ENCODE results near the gene MYH9. TPM values are rescaled to one million over a fixed set of nuclear protein-coding genes. Genes with fewer than 3 reads are reported as not detected.
"Not testable (repeated sequence)": the region's sequence is repeated elsewhere in the genome, so short reads cannot be mapped to it uniquely, and the experiment has no call there.

MYH9 gene
- total and polyA plus RNA-seq, 5 experiments from 2014 or later: 51.2 to 718 (median 389) TPM

- no peaks in the 10 kb centered on the region for H3K36me3 Mint-ChIP-seq
- no peaks in the 10 kb centered on the region for H3K27me3 Mint-ChIP-seq
- peak overlapping the region in 6 of 10 donors; percentile 12 to 59 (median 32) for H3K27ac Mint-ChIP-seq
- H3K9me3 Mint-ChIP-seq: no peaks in the 10 kb centered on the region
- ATAC-seq (no peak), DNase-seq (no peak)
- POLR2A ChIA-PET: no interaction called here
- no peak overlapping the region for H3K4me3 Mint-ChIP-seq
- peaks cover 21 to 52% (median 37%) of the 10 kb centered on the region in 4 donors for H3K4me1 Mint-ChIP-seq
Observed at GRCh38 chr22:36395055-36395849, 7.5 kb upstream of the MYH9 start.

DNA sequence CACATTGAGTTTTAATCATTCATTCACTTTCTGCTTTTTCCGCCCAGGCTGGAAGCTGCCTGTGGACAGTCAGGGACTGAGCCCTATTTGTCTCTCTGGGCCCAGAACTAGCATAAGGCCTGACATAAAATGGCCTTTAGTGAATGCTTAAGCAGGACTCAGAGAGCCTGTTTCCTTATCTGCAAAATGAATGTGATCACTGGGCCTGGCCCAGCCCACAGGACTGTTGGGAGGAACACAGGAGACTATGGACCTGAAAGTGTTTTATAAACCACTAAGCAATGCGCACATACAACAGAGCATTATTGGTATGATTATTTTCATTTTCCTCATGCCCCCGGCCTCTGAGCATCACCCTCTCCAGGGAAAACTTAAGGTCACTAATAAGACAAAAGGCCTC lies 3.9 kb upstream of the MYH9 start:
- no peak overlapping the region for H3K4me3 Mint-ChIP-seq
- H3K9me3 Mint-ChIP-seq: no peaks in the 10 kb centered on the region
- peak overlapping the region in 4 of 10 donors; percentile 51 to 66 (median 58) for H3K27ac Mint-ChIP-seq
- H3K27me3 Mint-ChIP-seq: no peaks in the 10 kb centered on the region
- POLR2A ChIA-PET: interaction anchor here (1.0 to 51.6 kb wide), 2 partner anchors 23 to 36 kb away, joined by 3 to 2215 read pairs; no protein-coding TSS in a partner anchor
- DNase-seq (no peak), ATAC-seq (no peak)
- H3K4me1 Mint-ChIP-seq: peaks cover 11 to 39% (median 23%) of the 10 kb centered on the region in 4 donors
- H3K36me3 Mint-ChIP-seq: peaks cover 0 to 1% (median under 1%) of the 10 kb centered on the region in 3 donors

- POLR2A ChIA-PET: interaction anchor here (0.9 to 51.6 kb wide), 7 partner anchors 9 to 91 kb away, joined by 3 to 2215 read pairs (median 18); no protein-coding TSS in a partner anchor
- not testable (repeated sequence) for H3K27me3 Mint-ChIP-seq, DNase-seq, ATAC-seq, H3K9me3 Mint-ChIP-seq
- peak overlapping the region in 6 of 10 donors; percentile 81 to 88 (median 85) for H3K27ac Mint-ChIP-seq
- H3K4me3 Mint-ChIP-seq: peak overlapping the region in 8 of 10 donors; percentile 83 to 96 (median 86)
- peaks cover 0 to 11% (median 10%) of the 10 kb centered on the region in 3 donors for H3K36me3 Mint-ChIP-seq
- peaks cover 15 to 49% (median 27%) of the 10 kb centered on the region in 4 donors for H3K4me1 Mint-ChIP-seq
Observed at GRCh38 chr22:36389122-36389521, 1.4 kb upstream of the MYH9 start.

DNA sequence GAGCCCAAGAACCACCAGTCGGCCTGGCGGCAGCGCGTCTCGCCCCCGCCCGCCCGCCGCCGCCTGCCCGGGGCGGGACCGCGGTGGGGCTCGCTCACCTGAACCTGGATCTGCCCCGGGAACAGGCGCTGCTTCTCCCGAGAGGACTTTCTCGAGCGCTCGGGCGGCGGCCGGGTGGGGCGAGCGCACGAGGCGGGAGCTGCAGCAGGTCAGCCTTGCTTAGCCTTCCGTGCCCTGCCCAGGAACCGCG lies 133 bp downstream of the MYH9 start:
- POLR2A ChIA-PET: interaction anchor here (0.9 to 51.6 kb wide), 11 partner anchors 10 to 119 kb away, joined by 3 to 2215 read pairs (median 10); partner anchors contain the start of genes FOXRED2 and TXN2
- Mint-ChIP-seq H3K27ac (peak overlapping the region in 6 of 10 donors; percentile 78 to 92 (median 87)), H3K36me3 (peaks cover 4 to 20% (median 18%) of the 10 kb centered on the region in 3 donors), H3K9me3 (no peaks in the 10 kb centered on the region), H3K4me3 (peak overlapping the region; percentile 78 to 96 (median 86)), H3K4me1 (peaks cover 20 to 59% (median 40%) of the 10 kb centered on the region in 4 donors), H3K27me3 (no peaks in the 10 kb centered on the region)
- ATAC-seq (peak in 1 of 2 donors; percentile 15), DNase-seq (peak in 1 of 10 donors; percentile 22)

- peak overlapping the region; percentile 84 to 98 (median 92) for H3K4me3 Mint-ChIP-seq
- ATAC-seq (peak; percentile 3 to 5), DNase-seq (peak in 3 of 10 donors; percentile 38 to 59 (median 40))
- H3K4me1 Mint-ChIP-seq: peaks cover 20 to 64% (median 42%) of the 10 kb centered on the region in 4 donors
- POLR2A ChIA-PET: interaction anchor here (0.7 to 51.6 kb wide), 13 partner anchors 10 to 95 kb away, joined by 3 to 2215 read pairs (median 7); partner anchors contain the start of gene TXN2
- peak overlapping the region; percentile 72 to 99 (median 96) for H3K27ac Mint-ChIP-seq
- H3K9me3 Mint-ChIP-seq: no peaks in the 10 kb centered on the region
- H3K27me3 Mint-ChIP-seq: no peaks in the 10 kb centered on the region
- H3K36me3 Mint-ChIP-seq: peaks cover 4 to 20% (median 18%) of the 10 kb centered on the region in 3 donors
Observed at GRCh38 chr22:36386900-36387708, 663 bp downstream of the MYH9 start.

- Mint-ChIP-seq H3K9me3 (no peaks in the 10 kb centered on the region), H3K4me1 (peaks cover 23 to 65% (median 48%) of the 10 kb centered on the region in 4 donors), H3K4me3 (peak overlapping the region; percentile 84 to 98 (median 92)), H3K27me3 (no peaks in the 10 kb centered on the region), H3K36me3 (peaks cover 4 to 24% (median 19%) of the 10 kb centered on the region in 3 donors), H3K27ac (peak overlapping the region; percentile 72 to 99 (median 96))
- POLR2A ChIA-PET: interaction anchor here (0.7 to 51.6 kb wide), 10 partner anchors 11 to 95 kb away, joined by 3 to 2215 read pairs (median 12); partner anchors contain the start of gene TXN2
- ATAC-seq: no peak
- peak in 4 of 10 donors; percentile 33 to 47 (median 37) for DNase-seq
Observed at GRCh38 chr22:36386351-36386899, 1.3 kb downstream of the MYH9 start.

DNA sequence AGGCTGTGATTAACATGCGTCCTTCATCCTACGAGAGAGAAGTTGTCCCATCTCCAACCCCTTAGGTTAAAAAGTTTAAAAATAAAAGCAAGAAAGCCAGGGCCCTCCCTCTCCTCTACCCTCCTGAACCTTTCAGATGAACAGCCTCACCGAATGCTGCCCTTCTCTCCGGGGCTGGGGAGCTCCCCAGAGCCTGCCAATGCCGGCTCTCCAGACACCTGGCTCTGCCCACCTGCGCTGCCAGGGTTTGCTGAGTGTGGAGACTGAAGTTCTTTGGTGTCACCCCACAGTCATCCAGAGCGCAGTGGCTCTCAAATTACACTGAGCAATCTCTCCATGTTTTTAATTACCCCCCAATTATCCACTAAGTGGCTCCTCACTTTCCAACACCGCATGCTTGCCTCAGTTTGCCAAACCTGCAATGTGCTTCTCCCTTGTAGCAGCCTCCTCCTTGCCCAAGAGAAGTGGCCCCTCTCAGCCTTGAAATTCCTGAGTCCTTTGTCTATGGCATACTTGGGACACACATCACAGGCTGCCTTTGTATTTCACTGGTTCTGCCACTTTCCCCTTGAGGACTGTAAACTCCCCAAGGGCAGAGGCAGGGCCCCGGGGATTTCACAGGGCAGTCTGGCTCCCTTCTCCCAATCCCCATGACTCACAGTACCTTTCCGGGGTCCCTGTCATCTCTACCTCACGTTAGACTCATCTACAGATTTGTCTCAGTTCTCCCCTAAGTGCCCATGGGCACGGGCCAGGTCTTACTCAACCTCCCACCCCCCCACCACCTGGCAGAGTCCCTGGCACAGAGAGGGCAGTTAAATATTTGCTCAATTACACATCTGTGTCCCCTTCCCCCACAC lies 2.0 kb downstream of the MYH9 start:
- peaks cover 4 to 31% (median 19%) of the 10 kb centered on the region in 3 donors for H3K36me3 Mint-ChIP-seq
- POLR2A ChIA-PET: interaction anchor here (0.6 to 51.6 kb wide), 23 partner anchors 12 to 121 kb away, joined by 3 to 2215 read pairs (median 7); partner anchors contain the start of genes FOXRED2 and TXN2
- peak overlapping the region; percentile 72 to 99 (median 96) for H3K27ac Mint-ChIP-seq
- ATAC-seq (peak; percentile 18 to 24), DNase-seq (peak in 9 of 10 donors; percentile 20 to 75 (median 59))
- no peaks in the 10 kb centered on the region for H3K9me3 Mint-ChIP-seq
- H3K27me3 Mint-ChIP-seq: no peaks in the 10 kb centered on the region
- peak overlapping the region; percentile 84 to 98 (median 92) for H3K4me3 Mint-ChIP-seq
- H3K4me1 Mint-ChIP-seq: peaks cover 23 to 72% (median 52%) of the 10 kb centered on the region in 4 donors

GRCh38 chr22:36384766-36385481 lies 2.8 kb downstream of the MYH9 start:
- Mint-ChIP-seq H3K36me3 (peaks cover 4 to 39% (median 19%) of the 10 kb centered on the region in 3 donors), H3K9me3 (no peaks in the 10 kb centered on the region), H3K4me3 (peak overlapping the region; percentile 84 to 98 (median 92)), H3K27me3 (no peaks in the 10 kb centered on the region), H3K27ac (peak overlapping the region; percentile 72 to 99 (median 96)), H3K4me1 (peaks cover 24 to 74% (median 59%) of the 10 kb centered on the region in 4 donors)
- POLR2A ChIA-PET: interaction anchor here (0.6 to 51.6 kb wide), 22 partner anchors 12 to 122 kb away, joined by 3 to 2215 read pairs (median 6); partner anchors contain the start of genes FOXRED2 and TXN2
- peak in 9 of 10 donors; percentile 54 to 88 (median 73) for DNase-seq
- peak; percentile 41 to 55 for ATAC-seq

DNA sequence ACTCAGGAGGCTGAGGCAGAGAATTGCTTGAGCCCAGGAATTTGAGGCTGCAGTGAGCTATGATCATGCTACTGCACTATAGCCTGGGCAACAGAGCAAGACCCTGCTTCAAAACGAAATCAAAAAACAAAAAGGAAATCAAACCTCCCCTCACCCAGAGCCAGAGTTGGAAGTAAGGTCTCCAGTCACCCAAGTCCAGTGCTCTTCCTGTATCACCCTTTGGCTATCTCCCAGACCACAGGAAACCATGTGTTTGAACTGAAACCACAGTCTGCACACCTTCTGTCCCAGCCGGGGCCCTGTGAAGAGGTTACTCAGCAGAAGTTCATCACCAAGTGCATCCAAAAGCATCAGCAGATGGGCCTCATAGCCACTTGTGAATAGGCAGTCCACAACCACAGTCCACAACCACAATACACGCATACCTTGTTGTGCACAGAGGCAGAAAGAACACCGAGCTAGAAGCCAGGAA lies 4.6 kb downstream of the MYH9 start:
- Mint-ChIP-seq H3K27me3 (no peaks in the 10 kb centered on the region), H3K9me3 (no peaks in the 10 kb centered on the region), H3K4me3 (peak overlapping the region; percentile 74 to 96 (median 86)), H3K36me3 (peaks cover 4 to 43% (median 19%) of the 10 kb centered on the region in 3 donors), H3K27ac (peak overlapping the region; percentile 72 to 99 (median 96)), H3K4me1 (peaks cover 23 to 82% (median 69%) of the 10 kb centered on the region in 4 donors)
- DNase-seq: peak in 6 of 10 donors; percentile 40 to 66 (median 47)
- no peak for ATAC-seq
- POLR2A ChIA-PET: interaction anchor here (0.6 to 51.6 kb wide), 6 partner anchors 27 to 86 kb away, joined by 3 to 2215 read pairs (median 14); no protein-coding TSS in a partner anchor

DNA sequence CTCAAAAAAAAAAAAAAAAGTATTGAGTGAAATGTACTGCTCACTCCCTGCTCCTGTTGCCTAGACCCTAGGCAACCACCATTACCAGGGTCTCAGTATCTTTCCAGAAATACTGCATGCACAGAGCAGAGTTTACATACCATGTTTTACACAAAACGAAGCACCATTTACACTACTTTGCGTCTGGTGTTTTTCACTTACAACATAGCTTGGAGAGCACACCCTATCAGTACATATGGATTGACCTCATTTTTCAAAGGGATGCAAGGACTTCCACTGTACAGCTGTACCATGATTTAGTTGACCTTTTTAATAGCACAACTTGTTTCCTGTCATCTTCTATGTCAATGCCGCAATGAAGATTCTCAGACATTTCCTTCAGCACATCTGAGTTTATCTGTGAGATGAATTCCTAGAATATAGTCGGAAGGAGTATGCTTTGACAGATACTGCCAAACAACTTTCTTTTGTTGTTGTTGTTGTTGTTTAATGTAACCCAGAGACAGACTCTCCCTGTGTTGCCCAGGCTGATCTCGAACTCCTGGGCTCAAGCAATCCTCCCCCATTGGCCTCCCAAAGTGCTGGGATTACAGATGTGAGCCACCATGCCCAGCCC lies 6.1 kb downstream of the MYH9 start:
- Mint-ChIP-seq H3K27me3 (no peaks in the 10 kb centered on the region), H3K27ac (peak overlapping the region; percentile 53 to 99 (median 96)), H3K4me3 (peak overlapping the region; percentile 36 to 96 (median 82)), H3K36me3 (peaks cover 4 to 54% (median 18%) of the 10 kb centered on the region in 3 donors), H3K9me3 (no peaks in the 10 kb centered on the region), H3K4me1 (peaks cover 34 to 96% (median 82%) of the 10 kb centered on the region in 4 donors)
- ATAC-seq (no peak), DNase-seq (peak in 1 of 10 donors; percentile 15)
- POLR2A ChIA-PET: interaction anchor here (0.7 to 51.6 kb wide), 9 partner anchors 23 to 99 kb away, joined by 3 to 2215 read pairs (median 3); partner anchors contain the start of gene TXN2
